ENCODE measurements around the gene KRT15. TPM values are rescaled to one million over a fixed set of nuclear protein-coding genes. Genes with fewer than 3 reads are reported as not detected.
"Not testable (repeated sequence)": the region's sequence is repeated elsewhere in the genome, so short reads cannot be mapped to it uniquely, and the experiment has no call there.

KRT15 gene
- total RNA-seq, 1 donor from 2014 or later = 3.4 TPM

DNA sequence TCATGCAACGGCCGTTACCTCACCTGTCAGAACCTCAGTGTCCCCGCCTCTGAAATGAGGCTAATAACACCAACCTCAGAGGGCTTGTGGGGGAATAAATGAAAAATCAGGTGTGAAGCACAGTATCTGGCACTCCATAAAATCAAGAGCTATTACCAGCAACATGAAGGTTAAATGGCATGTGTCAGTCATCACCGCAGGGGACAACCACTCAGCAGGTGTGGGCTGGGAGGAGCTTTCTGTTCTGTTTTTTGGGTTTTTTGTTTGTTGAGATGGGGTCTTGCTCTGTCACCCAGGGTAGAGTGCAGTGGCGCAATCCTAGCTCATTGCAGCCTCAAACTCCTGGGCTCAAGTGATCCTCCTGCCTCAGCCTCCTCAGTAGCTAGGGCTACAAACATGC, 26.2 kb upstream of the KRT15 start:
- no peak for DNase-seq (ENCODE audit: extremely low read depth, low read depth, low spot score)

DNA sequence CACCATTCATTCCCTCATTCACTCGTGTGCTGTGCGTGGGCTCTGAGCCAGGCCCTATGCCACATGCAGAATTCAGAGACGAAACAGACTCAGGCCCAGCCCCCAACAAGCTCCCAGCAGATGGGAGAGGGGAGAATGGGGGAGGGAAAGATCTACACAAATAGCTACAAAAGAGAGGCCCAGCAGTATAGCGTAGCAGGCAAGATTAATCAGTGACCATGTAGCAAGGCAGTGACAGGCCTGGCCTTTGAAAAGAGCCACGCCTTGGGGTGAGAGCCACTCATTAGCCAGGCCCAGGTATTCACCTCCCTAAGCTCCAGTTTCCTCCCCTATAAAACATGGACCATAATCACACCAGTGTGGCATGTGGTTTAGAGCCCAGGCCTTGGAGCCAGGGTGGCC, 25.8 kb upstream of the KRT15 start:
- no peak for DNase-seq (ENCODE audit: extremely low read depth, low read depth, low spot score)

- not testable (repeated sequence) for DNase-seq (ENCODE audit: extremely low read depth, low read depth, low spot score)
These were observed 24.1 kb upstream of the KRT15 start for GRCh38 chr17:41542786-41543185.

DNA sequence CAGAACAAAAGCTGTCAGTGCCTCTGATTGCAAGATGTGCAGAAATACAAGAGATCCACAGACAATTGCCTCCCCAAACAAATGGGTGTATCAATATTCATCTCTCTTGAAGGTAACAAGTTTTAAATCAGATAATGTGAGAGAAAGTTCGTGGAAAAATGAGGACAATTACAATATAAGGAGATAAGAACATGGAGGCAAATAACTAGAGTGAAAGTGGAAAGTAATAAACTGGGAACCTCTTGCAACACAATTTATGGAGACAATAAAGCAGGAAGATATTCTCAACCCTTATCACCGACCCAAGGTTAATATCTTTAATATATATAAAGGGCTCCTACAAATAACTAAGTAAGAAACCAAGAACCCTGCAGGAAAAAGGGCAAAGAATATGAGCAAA, 23.7 kb upstream of the KRT15 start:
- no peak for DNase-seq (ENCODE audit: extremely low read depth, low read depth, low spot score)

GRCh38 chr17:41540921-41541625, 22.4 kb upstream of the KRT15 start:
- DNase-seq (ENCODE audit: extremely low read depth, low read depth, low spot score) = no peak

GRCh38 chr17:41539979-41540701, 21.4 kb upstream of the KRT15 start:
- no peak for DNase-seq (ENCODE audit: extremely low read depth, low read depth, low spot score)

GRCh38 chr17:41539071-41539492, 20.4 kb upstream of the KRT15 start:
- no peak for DNase-seq (ENCODE audit: extremely low read depth, low read depth, low spot score)

DNA sequence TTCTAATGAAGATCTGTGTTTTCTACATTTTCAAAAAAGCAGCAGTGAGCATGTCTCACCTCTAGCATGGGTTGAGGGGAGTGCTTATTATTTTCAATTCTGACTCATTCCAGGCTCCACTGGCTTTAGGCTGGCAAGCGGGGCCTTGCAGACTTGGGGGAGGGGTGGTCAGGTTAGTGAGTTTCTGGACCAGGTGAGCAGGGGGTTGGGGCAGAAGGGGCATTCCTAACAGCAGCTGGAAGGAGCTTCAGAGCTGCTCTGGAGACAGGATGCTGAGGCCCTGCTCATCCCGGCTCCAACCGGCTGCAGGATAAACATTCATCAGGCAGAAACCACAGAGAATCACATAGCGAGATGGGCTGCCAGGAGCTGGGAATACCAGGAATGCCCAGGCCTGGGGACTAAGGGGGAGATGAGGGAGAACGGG, 19.9 kb upstream of the KRT15 start:
- no peak for DNase-seq (ENCODE audit: extremely low read depth, low read depth, low spot score)

- no peak for DNase-seq (ENCODE audit: extremely low read depth, low read depth, low spot score)
These were observed 19.3 kb upstream of the KRT15 start for GRCh38 chr17:41537990-41538389.

GRCh38 chr17:41537614-41537954, 18.9 kb upstream of the KRT15 start:
- DNase-seq (ENCODE audit: extremely low read depth, low read depth, low spot score) = no peak

DNA sequence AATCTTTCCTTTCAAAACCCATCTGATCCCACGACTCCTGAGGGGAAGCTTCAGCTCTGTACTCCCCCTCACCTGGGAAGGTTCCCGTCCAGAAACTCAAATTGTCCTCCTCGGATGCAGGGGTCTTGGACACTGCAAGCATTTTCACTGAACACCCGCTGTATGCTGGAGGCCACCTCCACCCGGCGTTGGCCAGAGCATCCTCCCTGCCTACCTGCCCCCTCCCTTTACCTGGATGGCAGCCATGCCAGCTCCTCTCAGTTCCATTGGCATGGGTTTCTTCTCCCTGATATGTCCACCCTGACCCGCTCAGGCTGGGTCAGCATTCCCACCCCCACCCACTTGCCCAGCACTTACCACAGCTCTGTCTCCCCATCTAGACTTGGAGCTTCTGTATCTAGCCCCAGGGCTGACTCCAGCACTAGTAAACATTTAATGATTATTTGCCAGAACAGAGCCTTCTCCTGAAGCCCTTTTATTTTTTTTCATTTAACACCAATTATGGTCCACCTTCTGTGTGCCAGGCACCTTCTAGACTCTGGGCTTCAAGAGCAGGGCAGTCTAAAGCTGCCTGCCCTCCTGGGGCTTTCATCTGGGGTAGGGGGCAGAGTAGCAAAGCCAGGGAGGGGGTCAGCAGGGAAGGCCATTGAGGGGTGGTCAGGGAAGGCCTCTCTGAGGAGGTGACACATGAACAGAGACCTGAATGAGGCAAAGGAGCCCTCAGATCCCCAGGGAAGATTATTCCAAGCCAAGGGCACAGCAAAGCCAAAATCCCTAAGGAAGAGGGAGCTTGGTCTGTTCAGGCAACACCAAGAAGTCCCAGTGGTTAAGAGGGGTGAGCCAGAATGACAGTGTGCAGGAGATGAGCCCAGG, 18.3 kb upstream of the KRT15 start:
- no peak for DNase-seq (ENCODE audit: extremely low read depth, low read depth, low spot score)

GRCh38 chr17:41535764-41536481, 17.2 kb upstream of the KRT15 start:
- DNase-seq (ENCODE audit: extremely low read depth, low read depth, low spot score) = no peak

GRCh38 chr17:41534899-41535546, 16.3 kb upstream of the KRT15 start:
- DNase-seq (ENCODE audit: extremely low read depth, low read depth, low spot score) = no peak

GRCh38 chr17:41533613-41534012, 14.9 kb upstream of the KRT15 start:
- no peak for DNase-seq (ENCODE audit: extremely low read depth, low read depth, low spot score)

DNA sequence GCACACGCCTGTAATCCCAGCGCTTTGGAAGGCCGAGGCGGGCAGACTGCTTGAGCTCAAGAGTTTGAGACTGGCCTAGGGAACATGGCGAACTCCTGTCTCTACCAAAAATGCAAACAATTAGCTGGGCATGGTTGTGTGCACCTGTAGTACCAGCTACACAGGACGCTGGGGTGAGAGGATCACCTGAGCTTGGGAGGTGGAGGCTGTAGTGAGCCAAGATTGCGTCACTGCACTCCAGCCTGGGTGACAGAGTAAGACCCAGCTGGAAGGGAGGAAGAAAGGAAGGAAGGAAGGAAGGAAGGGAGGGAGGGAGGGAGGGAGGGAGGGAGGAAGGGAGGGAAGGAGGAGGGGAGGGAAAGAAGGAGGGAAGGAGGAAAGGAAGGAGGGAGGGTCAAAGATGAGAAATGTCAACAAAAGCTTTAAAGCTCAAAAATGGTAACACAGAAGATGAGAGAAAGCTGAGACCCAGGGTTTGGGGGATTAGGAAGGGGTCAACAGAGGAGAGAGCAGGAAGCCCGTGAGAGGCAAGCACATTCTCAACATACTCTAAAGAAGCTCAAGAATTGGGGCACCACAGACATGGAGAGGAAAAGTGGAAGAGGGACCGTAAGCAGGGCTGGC, 14.4 kb upstream of the KRT15 start:
- no peak for DNase-seq (ENCODE audit: extremely low read depth, low read depth, low spot score)

DNA sequence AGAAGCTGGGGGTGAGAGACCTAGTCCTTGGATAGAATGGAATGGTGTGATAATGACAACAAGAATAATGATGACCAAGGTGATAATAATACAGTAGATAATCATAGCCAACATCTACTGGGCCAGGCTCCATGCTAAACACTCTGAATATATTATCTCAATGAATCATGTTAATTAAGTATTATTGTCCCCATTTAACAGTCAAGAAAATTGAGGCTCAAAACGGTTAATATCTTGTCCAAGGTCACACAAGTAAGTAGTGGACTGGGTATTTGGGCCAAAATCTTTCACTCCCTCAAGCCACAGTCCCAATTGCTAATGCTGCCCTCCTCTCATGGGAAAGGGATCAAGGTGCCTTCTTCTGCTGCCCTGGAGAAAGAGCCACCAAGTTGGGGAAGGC, 13.3 kb upstream of the KRT15 start:
- DNase-seq (ENCODE audit: extremely low read depth, low read depth, low spot score) = no peak

DNA sequence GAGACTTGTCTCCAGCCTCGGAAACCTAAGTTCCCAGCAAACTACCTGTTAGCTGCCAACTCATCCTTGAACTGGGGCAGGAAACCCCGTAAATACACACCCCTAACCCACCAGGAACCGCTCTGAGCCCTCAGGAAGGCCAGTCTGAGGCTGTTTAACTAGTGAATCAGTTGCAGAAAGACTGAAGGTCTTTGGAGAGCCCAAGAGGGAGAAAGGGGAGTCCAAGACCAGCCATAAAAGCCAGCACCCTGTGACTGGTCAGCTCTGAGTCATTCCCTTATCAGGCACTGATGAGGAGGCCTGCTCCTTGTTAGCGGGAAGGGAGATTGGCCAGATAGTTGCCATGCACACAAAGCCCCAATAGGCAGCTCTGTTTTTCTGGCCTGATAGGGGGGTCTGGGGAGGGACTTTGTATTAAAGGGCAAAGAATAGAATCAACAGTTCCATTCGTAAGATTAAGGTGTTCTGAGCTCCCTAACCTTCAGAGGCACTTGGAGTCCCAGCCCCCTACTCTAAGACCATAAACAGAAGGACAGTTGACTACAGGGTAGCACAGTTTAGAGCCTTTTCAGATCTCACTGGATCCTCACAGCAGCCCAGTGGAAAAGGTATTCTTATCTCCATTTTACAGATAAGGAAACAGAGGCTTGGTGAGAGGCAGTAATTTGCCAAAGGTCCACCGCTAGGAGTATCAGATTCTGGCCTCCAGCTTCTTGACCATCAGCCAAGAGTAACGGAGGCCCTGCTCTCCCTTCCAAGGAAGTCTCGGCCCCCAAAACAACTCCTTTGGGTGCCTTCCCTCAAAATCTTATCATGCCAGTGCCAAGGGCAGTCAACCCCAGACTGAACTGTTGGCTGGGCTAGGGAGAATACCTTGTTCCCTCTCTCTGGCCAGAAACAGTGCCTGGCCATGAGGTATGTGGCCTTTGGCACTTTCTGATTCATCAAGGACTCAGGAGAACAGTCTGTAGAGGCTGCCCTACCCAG, 11.7 kb upstream of the KRT15 start:
- peak; percentile 65 for DNase-seq (ENCODE audit: extremely low read depth, low read depth, low spot score)

- no peak for DNase-seq (ENCODE audit: extremely low read depth, low read depth, low spot score)
These were observed 10.8 kb upstream of the KRT15 start for GRCh38 chr17:41529491-41529915.

DNA sequence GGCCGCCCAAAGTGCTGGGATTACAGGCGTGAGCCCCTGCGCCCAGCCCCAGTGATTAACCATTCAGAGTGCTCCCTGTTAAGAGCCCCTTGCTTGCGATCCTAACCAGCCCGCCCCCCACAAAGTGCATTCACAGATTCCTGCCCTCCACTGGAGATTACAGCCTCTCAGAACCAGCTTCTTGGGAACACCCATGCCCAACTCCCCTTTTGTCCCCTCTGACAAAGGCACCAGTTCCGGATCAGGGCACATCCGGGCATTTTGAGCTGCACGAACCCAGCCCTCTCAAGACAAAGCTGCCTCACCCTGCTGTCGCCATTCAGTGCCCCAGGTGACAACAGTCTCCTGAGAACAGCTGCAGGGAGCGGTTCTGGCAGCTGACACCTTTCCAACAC, 10.3 kb upstream of the KRT15 start:
- no peak for DNase-seq (ENCODE audit: extremely low read depth, low read depth, low spot score)
